ENCODE results near the gene PSMD2.

Gene PSMD2

DNA sequence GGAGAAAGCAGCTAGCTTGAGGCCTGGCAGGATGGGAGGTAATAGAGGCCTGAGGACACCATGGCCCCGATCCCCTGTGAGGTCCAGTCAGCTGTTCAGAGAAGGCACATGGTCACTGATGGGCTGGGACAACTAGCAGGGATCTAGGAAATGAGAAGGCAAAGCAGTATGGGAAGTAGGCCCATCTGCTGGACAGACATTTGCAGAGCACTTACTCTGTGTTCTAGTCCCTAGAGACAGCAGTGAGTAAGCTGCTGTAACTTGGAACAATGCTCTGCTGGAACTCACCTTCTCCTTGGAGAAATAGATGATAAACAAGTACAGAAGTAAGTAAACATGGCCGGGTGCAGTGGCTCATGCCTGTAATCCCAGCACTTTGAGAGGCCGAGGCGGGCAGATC, 16.1 kb upstream of the PSMD2 start:
- no peak for DNase-seq (ENCODE audit: low spot score)

DNA sequence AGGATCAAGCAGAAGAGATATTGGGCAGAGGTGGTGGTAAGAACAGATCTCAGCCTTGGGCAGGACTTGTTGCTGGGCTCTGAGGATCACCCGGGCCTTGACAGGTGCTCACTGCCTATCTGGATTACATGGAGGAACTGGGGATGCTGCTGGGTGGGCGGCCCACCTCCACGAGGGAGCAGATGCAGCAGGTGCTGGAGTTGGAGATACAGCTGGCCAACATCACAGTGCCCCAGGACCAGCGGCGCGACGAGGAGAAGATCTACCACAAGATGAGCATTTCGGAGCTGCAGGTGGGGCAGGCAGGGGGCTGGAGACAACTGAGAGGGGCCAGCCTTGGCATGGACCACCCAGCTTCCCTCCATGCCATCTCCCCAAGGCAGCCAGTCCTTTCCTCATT, 15.4 kb upstream of the PSMD2 start:
- no peak for DNase-seq (ENCODE audit: low spot score)

DNA sequence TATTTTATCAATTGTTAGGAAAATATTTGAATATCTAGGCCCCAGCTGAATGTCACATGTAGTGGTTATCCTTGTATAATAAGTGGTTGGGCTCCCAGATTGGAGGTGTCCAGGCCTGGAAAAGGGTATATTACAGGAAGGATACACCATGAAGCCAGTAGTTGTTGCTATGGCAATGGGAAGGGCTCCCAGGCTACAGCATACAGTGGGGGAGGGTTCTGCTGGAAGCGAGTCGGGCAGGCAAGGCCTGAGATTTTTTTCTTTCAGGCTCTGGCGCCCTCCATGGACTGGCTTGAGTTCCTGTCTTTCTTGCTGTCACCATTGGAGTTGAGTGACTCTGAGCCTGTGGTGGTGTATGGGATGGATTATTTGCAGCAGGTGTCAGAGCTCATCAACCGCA, 14.3 kb upstream of the PSMD2 start:
- peak; percentile 83 for DNase-seq (ENCODE audit: low spot score)

DNA sequence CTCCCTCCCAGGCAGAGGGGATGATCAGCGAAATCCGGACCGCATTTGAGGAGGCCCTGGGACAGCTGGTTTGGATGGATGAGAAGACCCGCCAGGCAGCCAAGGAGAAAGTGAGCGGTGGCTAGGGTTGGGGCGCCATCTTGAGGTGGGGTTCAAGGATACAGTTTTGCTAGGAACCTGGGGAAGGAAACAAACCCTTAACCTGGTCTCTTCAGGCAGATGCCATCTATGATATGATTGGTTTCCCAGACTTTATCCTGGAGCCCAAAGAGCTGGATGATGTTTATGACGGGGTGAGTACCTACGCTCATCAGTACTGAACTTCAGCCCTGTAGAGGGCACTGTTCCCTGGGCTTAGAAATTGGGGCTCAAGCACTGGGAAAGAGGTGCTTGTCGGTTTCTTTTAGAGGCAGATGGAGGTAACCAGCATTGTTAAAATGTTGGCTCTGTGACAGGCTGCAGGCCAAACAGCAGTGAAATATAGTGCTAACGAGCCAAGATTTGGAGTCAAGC, 9.6 kb upstream of the PSMD2 start:
- peak; percentile 83 for DNase-seq (ENCODE audit: low spot score)

DNA sequence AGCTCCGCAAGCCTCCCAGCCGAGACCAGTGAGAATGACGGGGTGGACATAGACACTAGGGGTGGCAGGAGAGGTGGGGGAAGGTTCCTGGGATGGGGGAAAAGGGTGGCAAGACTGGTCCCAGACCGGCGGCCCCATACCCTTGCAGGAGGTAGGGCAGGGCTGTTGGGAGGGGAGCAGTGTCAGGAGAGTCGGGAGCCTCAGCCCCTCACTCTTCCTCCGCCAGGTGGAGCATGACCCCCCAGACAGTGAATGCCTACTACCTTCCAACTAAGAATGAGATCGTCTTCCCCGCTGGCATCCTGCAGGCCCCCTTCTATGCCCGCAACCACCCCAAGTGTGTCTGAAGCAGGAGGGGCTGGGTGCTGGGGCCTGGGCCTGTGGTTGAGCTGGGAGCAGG, 8.7 kb upstream of the PSMD2 start:
- DNase-seq (ENCODE audit: low spot score) = no peak

DNA sequence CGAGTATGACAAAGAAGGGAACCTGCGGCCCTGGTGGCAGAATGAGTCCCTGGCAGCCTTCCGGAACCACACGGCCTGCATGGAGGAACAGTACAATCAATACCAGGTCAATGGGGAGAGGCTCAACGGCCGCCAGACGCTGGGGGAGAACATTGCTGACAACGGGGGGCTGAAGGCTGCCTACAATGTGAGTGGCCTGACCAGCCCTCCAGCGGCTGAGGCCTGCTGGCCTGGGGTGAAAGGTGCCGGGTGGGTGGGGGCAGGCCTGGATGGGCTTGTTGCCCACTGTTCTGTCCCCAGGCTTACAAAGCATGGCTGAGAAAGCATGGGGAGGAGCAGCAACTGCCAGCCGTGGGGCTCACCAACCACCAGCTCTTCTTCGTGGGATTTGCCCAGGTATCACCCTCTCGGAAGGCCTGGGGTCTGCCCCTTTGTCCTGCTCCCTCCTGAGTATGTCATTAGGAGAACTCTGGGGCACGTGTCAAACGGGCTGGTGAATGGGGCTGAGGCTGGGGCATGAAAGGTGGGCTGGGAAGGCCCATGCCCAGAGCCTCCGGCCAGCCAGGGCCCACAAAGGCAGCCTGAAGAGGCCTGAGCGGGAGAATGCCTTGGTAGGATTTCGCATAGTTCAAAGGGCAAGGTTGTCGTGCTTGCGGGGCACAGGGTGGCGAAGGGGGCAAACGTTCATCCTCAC, 7.8 kb upstream of the PSMD2 start:
- no peak for DNase-seq (ENCODE audit: low spot score)

DNA sequence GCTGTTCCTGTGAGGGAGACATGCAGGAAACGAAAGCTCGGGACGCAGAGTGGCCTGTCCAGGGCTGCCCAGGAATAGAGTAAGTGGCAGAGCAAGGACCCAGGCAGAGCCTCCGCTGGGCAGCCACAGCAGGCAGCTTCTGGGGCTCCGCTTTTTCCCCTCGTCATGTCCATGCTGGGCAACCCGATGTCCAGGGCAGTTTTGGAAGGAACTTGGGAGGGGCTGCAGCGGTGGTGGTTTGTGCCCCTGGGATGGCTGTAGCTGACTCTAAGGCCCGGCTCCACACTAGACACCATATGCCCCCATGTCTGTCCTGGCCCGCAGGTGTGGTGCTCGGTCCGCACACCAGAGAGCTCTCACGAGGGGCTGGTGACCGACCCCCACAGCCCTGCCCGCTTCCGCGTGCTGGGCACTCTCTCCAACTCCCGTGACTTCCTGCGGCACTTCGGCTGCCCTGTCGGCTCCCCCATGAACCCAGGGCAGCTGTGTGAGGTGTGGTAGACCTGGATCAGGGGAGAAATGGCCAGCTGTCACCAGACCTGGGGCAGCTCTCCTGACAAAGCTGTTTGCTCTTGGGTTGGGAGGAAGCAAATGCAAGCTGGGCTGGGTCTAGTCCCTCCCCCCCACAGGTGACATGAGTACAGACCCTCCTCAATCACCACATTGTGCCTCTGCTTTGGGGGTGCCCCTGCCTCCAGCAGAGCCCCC, 7.1 kb upstream of the PSMD2 start:
- no peak for DNase-seq (ENCODE audit: low spot score)

DNA sequence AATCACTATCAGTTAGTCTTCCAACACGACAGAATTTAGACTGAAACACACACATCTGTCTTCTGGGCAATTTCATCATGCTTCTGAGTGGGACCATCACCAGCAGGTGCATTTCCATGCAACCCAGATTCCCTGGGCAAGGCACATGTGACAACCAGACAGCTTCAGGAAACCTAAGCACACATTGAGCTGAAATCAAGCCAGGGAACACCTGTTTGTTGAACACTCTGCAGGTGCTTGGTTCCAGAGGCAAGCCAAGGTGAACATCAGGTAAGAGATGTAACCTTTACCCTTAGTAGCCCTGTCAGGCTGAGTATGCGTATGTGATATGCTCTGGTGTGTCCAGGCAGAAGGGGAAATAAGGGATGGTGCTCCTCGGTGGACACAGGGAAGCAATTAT, 3.3 kb upstream of the PSMD2 start:
- no peak for DNase-seq (ENCODE audit: low spot score)

DNA sequence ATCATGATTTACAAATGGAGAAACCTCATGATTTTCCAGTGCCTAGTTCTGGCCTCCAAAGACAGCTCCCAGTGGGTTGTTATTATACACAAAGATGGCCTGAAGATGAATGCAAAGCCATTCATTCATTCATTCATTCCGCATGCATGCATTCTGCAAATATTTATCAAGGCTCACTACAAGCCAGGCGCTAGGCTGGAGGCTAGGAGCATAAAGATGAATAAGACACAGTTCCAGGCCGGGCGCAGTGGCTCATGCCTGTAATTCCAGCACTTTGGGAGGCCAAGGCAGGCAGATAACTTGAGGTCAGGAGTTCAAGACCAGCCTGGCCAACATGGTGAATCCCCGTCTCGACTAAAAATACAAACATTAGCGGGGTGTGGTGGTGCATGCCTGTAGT, 2.4 kb upstream of the PSMD2 start:
- no peak for DNase-seq (ENCODE audit: low spot score)

DNA sequence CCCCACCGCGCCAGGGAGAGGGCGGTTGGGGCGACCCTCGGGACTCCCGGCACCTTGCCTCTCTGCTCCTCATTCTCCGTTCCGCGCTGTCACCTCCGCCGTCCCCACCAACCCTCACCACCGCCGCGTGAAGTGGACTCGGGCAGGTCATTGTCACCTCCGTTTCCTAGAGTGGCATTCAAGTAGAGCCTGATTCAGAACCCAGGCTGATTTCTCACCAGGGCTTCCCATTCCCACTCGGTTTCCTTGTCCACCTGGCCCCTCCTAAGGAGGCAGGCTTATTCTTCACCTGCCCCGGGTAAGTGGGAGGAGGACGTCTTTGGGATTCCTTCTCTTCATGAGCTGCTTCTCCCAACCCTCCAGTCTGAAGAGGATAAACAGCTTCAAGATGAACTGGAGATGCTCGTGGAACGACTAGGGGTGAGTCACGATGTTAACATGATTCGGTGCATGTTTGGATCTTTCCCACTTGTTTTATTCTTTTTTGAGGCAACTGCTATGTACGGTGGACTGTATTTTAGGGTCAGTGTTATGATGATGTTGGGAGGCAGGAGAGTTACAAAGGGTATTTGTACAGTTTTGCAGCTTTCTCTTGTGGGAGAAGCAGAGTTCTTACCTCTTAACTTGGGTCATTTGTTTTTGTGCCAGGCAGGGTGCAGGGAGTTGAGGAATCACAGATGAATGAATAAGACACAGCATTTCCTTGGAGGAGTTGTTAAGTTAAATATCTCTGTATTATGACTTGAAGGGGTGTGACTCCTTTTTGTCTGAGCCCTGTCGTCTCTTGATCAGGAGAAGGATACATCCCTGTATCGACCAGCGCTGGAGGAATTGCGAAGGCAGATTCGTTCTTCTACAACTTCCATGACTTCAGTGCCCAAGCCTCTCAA, 692 bp downstream of the PSMD2 start:
- DNase-seq (ENCODE audit: low spot score) = no peak

DNA sequence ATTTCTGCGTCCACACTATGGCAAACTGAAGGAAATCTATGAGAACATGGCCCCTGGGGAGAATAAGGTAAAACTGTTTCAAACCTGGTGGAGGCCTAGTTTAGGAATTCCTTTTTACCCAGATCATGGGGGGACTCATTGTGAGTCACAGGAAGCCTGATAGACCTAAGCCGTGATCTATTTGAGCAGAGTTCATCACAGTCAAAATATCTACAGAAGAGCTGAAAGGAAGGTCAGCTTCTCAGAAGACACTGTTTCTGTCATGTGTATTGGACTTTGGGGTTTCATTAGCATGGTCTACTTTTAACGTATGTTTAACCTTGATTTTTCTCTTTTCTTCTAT, 1.3 kb downstream of the PSMD2 start:
- DNase-seq (ENCODE audit: low spot score) = no peak

DNA sequence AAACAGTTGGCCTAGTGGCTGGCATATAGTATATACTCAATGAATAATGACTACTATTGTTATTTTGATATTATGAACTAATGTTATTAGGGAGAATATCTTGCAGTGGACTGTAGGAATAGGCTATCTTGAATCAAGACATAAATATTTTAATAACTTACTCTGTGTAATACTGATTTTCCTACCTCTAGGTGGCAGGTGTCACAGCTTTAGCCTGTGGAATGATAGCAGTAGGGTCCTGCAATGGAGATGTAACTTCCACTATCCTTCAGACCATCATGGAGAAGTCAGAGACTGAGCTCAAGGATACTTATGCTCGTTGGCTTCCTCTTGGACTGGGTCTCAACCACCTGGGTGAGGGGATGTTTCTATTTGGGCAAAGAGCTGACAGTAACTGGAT, 6.5 kb downstream of the PSMD2 start:
- no peak for DNase-seq (ENCODE audit: low spot score)

DNA sequence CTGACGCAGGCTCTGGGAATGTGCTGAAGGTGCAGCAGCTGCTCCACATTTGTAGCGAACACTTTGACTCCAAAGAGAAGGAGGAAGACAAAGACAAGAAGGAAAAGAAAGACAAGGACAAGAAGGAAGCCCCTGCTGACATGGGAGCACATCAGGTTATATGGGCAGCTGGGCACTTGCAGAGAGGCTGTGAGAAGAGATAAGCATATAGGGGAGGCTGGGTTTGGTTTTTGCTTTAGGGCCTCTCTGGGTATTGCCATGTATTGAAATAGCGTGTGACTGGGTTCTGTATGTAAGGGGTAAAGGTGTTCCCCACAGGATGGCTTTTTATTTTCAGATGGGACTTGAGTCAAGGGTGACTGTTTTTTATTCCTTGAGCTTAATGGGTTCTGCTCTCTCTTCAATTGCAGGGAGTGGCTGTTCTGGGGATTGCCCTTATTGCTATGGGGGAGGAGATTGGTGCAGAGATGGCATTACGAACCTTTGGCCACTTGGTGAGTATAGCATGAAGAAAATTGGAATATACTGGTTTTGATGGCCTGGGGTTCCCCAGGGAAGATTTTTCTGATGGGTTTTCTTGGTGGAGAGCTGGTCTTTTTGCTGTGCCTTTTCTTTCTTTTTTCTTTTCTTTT, 7.4 kb downstream of the PSMD2 start:
- no peak for DNase-seq (ENCODE audit: low spot score)

DNA sequence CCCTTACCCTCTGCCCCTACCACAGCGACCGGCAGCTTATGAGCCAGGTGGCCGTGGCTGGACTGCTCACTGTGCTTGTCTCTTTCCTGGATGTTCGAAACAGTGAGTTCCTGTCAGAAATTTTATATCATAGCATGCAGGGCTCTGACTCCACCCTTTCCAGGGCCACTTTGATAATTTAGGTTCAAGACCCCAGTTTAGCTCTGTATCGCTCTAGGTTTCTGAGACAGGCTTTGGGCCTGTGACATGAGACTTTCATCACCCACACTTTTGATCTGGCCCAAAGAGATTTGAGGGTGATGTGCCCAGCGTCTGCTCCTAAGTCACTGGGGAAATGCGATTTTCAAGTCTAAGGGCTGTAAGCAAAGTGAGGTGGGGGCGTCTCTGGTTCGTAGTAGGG, 8.9 kb downstream of the PSMD2 start:
- no peak for DNase-seq (ENCODE audit: low spot score)

DNA sequence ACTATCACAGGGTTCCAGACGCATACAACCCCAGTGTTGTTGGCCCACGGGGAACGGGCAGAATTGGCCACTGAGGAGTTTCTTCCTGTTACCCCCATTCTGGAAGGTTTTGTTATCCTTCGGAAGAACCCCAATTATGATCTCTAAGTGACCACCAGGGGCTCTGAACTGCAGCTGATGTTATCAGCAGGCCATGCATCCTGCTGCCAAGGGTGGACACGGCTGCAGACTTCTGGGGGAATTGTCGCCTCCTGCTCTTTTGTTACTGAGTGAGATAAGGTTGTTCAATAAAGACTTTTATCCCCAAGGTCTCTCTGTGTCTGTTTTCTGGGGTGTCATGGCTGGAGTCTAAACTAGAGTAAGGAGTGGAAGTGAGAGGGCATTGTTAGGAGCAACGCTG, 9.7 kb downstream of the PSMD2 start:
- no peak for DNase-seq (ENCODE audit: low spot score)

DNA sequence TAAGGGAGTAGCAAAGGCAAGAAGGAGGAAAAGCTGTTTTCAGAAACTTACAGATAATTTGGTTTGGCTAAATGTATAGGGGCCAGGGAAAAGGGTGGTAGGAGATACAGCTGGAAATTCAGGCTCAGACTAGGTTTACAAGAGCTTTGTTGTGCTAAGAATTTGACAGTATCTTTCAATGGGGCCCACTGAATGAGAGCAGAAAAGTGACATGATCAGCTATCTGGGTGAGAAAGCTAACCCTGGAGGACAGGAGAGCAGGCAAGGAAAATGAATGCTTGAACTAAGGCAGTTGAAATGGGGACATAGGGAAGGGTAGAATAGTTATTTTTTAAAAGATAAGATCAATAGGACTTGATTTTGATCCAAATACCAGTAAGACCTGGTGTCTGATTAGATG, 12.6 kb downstream of the PSMD2 start:
- no peak for DNase-seq (ENCODE audit: low spot score)

DNA sequence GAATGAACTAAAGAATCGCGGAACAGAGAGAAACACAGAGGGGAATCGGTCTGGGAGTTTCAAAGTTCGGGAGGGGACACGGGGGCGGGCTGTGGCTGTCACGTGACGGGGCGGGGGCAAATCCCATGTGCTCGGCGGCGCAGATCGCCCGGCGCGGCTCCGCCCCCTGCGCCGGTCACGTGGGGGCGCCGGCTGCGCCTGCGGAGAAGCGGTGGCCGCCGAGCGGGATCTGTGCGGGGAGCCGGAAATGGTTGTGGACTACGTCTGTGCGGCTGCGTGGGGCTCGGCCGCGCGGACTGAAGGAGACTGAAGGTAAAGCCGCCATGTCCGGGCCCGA, 15.3 kb downstream of the PSMD2 start, which contains the start of gene EIF4G1:
Gene EIF4G1 (plus strand): TSS at position 244 of the 337 bp plus-strand sequence. CDS start 1,191 bp downstream, outside the sequence.
- DNase-seq (ENCODE audit: low spot score) = peak; percentile 89

DNA sequence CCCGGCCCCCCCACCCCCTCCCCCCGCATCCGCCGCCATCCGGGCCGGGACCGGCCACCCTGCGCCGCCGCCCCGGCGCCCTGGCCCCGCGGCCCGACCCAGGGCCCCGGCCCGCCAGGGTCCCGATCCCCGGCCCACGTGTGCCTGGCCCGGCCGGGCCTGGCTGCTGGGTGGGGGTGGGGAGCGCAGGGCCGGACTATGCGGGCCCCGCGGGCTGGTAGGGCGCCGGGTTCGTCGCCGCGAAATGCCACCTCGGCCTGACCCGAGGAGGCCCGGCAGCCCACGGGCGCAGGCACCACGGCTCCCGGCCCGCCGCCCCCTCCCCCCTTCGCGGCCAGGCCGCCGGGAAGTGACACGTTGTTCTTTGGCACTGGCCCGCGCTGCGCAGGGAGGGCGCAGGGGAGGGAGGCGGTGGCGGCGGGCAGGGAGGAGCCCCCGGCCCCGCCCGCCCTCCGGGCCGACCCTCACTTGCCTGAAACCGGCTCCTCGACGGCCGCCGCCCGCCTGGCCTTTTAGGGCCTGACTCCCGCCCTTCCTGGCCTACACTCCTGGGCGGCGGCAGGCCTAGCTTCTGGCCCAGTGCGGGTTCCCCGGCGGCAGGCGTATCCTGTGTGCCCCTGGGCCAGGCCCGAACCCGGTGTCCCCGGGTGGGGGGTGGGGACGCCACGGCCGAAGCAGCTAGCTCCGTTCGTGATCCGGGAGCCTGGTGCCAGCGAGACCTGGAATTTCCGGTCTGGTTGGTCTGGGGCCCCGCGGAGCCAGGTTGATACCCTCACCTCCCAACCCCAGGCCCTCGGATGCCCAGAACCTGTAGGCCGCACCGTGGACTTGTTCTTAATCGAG, 15.9 kb downstream of the PSMD2 start:
- DNase-seq (ENCODE audit: low spot score) = peak; percentile 57

DNA sequence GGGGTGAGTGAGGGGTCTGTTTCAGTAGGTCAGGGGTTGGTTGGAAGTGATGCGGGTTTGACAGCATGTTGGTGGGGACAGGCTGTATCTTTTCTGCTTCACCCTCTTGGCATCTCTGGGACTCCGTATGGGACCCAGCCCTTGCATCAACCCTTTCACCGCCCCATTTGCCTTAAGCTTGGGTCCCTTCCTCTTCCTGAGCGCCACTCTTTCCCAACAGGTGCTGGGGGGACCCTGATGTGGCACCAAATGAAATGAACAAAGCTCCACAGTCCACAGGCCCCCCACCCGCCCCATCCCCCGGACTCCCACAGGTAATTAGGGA, 16.5 kb downstream of the PSMD2 start:
- DNase-seq (ENCODE audit: low spot score) = no peak

DNA sequence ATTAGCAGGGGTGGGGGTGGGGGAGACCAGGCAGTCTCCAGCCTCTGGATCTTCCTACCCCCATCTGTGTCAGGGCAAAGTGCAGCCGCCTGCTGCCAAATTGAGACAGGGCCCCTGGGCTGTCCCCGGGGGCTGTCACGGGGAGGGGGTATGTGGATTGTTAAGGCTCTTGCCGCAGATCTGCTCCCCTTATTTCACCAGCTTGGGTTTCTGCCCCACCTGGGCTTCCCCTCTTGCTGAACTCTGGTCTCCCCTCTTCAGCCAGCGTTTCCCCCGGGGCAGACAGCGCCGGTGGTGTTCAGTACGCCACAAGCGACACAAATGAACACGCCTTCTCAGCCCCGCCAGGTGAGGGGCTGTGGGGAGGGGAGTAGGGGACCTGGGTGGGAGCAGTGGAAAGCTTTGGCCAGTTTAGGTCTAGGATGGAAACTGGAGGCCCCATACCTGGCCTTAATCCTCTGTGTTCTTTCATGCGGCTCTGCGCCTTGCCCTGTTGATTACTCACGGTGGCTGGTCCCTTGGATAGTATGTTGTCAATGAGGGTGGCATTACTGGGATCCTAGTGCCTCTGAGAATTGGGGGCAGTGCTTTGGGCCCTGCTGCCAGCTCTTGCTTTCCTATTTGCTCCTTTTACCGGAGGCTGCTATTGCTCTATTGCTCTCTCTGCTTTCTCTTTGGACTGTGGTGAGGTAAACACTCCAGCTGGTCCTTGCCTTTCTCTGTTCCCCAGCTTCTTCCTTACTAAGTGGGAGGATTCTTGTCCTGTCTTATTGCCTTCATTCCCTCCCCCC, 17.0 kb downstream of the PSMD2 start:
- DNase-seq (ENCODE audit: low spot score) = no peak

DNA sequence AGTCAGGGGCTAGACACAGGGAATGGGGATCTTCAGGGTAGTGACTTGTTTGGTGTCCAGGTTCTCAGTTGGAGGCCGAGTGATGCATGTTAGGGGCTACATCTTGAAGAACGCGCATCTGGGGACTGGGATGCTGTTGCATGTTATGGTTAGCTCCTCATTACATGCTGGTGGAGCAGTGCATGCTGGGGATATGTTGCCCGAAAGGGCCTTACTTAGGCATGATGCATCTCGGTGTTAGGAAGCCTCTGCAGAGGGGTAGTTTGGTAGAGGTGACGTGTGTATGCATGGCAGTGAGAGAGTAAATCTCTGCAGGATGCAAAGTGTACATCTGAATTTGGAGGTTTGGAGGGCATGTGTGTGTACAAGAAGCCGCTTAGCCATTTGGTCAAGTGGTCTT, 17.8 kb downstream of the PSMD2 start:
- no peak for DNase-seq (ENCODE audit: low spot score)

Measured in HuH-7.5 (cell line).